GM18867 (cell line): Measurements from ENCODE around the gene PVALEF.

Experiments used
- ATAC-seq: cut with Tn5 transposase; IDR thresholded peaks from one replicate; pipeline ENCODE4 v1.9.1; 2021; ENCODE audit warnings: mild to moderate bottlenecking, moderate library complexity; ENCODE audit not compliant: unreplicated experiment

The PVALEF gene

DNA sequence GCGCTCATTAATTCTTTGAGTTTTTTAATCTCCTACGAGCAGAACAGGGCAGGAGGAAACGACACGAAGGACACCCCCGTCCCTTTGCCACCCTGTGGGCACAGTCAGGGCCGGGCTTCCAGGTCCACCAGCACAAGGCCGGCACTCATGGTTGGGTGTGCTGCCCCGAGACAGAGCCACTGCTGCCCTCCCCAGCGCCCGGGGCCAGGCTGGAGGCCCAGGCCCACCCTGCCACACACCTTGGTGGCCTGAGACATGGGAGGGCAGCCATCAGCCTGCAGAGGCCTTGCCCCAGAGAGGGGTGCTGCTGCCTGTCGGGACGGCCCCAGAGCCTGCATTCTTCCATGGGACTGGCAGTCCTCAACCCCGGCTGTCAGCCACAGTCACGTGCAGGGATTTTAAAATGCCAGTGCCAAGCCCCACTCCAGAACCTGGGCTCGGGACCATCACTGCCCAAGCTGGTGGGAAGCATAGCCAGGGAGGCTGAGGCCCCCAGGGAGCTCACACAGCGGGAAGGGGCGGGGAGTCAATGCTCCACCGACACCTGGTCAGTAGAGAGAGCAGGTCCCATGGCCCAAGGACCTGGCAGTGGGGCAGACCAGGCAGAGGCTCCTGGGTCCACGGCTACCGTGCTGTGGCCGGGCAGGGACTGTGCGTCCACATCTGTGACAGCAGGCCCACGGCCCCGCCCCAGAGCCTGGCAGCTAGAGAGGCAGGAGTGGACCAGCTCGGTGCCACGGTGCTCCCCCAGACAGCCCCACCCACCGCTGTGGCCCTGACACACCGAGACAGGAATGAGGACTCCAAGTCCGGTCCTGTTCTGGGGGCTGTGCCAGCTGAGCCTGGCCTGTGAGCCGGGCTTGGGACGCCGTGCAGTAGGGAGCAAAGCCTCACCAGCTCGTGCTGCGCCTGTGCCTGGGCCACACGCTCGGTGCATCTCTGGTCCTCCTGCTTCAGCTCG, 29.9 kb downstream of the PVALEF start:
- ATAC-seq, result no peak

- ATAC-seq, result no peak
Measured at GRCh38 chr17:81195941-81196495, 30.7 kb downstream of the PVALEF start.

- ATAC-seq, result no peak
Measured at GRCh38 chr17:81196505-81197408, 31.4 kb downstream of the PVALEF start.

DNA sequence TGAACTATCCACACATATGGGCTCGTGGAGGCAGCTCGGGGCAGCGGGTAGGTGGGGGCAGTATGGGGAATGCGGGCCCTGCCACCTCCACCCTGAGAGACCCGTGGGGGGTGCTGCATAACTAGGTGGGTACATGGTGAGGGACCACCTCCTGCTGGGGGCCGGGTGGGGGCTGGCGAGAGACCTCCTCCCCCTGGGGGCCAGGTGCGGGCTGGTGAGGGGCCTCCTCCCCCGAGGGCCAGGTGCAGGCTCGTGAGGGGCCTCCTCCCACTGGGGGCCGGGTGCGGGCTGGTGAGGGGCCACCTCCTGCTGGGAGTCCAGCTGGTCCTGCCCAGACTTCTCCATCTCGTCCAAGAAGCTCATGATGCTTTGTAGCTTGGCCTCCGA, 32.1 kb downstream of the PVALEF start:
- ATAC-seq, result no peak

- ATAC-seq, result no peak
Measured at GRCh38 chr17:81197831-81198490, 32.7 kb downstream of the PVALEF start.

DNA sequence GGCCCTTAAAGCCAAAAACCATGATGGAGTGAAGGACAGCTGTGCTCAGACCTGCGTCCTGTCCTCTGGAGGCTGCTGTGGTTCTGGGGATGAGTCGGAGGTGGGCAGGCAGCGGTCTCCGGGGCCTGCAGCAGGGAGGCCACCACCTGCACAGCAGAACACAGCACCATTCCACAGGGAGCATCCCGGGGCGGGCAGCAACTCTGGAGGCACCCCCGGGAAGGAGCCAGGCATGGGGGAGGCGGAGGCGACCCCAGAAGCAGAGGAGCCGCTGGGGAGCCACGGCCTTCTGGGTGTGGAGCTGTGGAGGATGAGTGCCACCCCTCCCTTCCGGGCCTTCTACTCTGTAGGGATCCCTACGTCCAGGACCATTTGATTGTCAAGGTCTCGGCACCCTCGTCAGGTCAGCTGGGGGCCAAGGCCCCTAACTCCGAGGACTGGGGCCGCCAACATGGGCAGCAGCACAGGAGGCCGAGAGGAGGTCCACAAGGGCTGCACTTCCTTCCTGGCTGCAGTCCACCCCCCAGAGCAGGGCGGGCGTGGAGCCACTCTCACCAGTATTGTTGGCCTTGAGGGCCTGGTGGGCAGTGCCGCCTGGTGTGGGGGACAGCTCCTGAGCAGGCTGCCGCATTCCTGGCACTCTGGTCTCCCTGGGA, 33.6 kb downstream of the PVALEF start:
- ATAC-seq, result no peak

DNA sequence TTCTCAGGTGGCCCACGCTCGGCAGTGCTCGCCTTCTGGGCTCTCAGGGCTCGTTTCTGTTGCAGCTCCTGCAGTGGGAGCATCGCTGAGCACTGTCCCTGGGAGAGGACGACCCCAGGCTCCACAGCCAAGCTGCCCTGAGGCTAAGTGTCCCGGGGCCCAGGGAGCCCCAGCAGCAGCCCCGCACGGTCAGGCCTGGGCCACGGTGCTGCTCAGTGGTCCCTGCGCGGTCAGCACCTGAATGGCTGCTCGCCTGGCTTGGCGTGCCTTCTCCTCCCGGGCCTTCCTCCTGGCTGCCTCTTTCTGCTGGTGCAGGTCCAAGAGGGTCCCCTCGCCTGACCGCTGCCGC, 34.1 kb downstream of the PVALEF start:
- ATAC-seq, result no peak

DNA sequence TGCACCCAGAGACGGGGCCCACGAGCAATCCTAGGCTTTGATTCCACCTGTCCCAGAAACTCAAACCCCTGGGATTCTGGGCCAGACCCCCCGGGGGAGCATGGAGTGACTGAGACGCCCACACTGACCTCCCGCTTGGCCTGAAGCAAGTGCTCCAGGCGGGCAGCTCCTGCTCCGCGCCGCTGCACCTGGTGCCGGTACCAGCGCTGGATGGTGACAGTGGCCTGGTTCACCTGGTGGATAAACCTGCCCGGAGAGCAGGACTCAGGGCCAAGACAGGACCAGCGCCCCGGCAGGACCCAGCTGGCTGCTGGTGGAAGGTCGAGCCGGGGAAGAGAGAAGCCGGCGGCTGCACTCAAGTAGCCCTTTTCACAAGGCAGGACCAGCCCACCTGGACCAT, 34.9 kb downstream of the PVALEF start:
- ATAC-seq, result no peak

DNA sequence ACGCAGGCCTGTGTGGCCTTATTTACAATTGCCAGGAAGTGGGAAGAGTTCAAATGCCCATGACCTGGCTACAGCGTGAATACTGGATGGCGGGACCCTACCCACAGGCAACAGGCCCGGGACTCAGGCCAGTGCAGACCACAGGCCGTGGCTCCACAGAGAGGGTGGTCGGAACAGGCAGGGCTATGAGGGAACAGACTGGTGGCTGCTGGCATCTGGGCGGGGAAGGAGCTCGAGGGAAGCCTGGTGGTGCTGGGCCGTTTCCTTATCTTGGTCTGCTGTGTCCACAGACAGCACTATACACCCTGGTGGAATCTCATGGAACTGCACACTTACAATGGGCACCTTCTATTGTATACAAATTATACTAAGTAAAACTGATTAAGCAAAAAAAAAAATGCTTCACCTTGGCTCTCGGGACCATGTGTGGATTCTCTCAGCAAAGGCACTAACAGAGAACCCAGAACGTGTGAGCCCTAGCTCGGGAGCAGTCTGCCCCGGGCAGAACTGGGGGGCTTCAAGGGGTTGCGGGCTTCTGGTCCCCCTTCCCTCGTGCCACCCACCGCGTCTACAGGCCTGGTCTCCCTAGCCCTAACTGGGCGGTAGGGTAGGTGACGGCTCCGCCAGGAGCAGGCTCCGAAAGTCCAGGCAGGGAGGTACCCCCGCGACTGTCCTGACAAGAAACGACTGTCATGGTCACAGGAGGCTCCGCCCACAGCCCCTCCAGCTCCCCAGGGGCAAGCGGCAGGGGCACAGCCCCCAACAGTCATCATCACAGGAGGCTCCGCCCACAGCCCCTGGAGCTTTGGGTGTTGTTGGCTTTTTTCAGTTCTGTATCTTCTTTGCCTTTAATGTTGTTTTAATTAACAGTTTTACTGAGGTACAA, 35.6 kb downstream of the PVALEF start:
- no peak for ATAC-seq

DNA sequence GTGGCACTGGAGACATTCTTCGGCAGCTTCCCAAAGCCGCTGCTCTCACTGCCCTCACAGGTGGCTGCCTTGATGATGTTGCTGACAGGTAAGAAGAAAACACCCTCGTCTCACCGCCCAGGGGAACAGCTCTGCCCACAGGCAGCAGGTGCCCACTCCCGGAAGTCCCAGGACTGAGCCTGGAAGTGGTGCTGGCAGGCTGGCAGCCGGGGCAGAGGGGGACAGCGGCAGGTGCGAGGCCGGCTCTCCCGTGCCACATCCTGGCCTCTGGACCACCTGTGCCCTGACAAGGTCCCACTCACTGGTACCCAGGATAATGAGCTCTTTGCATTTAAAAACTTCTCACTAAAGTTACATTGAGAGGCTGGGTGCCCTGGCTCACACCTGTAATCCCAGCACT, 37.0 kb downstream of the PVALEF start:
- no peak for ATAC-seq

- ATAC-seq, result no peak
Measured at GRCh38 chr17:81203136-81203535, 37.8 kb downstream of the PVALEF start.

GRCh38 chr17:81204578-81204977, 39.3 kb downstream of the PVALEF start:
- ATAC-seq, result no peak

- no peak for ATAC-seq
Measured at GRCh38 chr17:81206166-81206565, 40.9 kb downstream of the PVALEF start.

DNA sequence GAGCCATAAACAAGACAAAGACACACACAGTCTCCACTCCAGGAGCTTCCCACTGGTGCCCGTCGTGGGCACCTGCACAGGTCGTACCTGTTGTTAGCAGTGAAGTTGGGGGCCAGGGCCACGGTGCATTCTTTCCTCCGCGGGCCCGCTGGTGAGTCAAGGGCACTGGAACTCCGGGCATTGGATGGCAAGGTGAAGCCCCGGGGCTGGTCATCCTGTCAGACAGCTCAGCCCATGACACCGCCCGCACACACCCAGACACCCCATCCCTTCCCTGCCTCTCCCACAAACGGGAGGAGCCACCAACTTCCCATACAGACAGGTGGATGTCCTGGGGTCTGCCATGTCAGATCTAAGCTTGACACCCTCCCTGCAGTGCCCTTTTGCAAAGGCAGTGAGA, 41.4 kb downstream of the PVALEF start:
- no peak for ATAC-seq

- no peak for ATAC-seq
Measured at GRCh38 chr17:81207610-81208581, 42.6 kb downstream of the PVALEF start.

- ATAC-seq, result no peak
Measured at GRCh38 chr17:81208651-81209050, 43.3 kb downstream of the PVALEF start.

DNA sequence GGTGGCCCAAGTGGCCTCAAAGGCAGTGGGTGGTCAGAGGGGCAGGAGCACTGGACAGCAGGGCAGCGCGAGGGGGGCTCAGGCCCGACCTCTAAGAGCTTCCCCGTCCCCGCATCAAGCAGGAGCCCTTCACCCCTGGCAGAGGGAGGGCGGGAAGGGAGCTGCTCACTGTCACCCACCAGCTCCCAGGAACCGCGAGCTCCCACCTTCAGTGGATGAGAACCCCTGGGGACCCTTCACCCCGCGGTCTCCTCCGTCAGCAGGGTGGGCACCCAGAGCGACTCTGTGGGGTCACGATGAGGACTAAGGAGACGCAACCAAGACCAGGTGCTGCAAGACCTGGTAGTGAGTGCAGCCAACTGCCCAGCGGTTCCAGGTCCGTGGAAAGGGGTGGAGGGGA, 43.8 kb downstream of the PVALEF start:
- no peak for ATAC-seq

DNA sequence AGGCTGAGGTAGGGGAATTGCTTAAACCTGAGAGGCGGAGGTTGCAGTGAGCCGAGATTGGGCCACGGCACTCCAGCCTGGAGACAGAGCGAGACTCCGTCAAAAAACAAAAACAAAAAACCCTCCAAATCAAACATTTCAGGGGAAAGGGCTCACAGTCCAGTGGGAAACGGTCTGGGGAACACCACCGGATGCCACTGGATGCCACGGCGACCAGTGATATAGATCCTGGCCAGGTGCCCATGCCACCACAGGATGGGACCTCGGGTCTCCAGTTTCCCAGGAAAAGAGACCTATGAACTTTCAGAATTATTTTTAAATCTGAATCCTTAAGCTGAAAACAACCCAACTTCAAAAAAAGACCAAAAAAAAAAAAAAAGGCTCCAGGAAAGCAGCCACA, 45.2 kb downstream of the PVALEF start:
- no peak for ATAC-seq
